H1 (cell line): ENCODE measurements around the gene RNF151. TPM values are rescaled to one million over a fixed set of nuclear protein-coding genes. Genes with fewer than 3 reads are reported as not detected.

Source experiments
- CTCF ChIA-PET: fragments of 300-600 bp; sonication (Branson Sonifier 250); formaldehyde crosslinking; loops from one replicate; lab custom pipeline; 2021; ENCODE audit not compliant: partially characterized antibody; lab: Charles Lee
- POLR2A ChIA-PET: fragments of 300-600 bp; sonication (Branson Sonifier 250); formaldehyde crosslinking; loops from one replicate; lab custom pipeline; 2021; ENCODE audit warnings: inconsistent platforms; ENCODE audit not compliant: partially characterized antibody; lab: Charles Lee
- DNase-seq, 2 experiments: peaks; one replicate each; pipeline versions ENCODE4 v3.0.0 to v3.0.0-alpha.2; 2010 to 2022; ENCODE audit warnings: low spot score in 2 of 2, low read depth in 1 of 2, mixed read lengths in 1 of 2
- FAIRE-seq: peaks from 2 replicates; lab custom pipeline; 2011; peaks lifted over from hg19 to GRCh38; lab: Jason Lieb, UNC
- H2AFZ ChIP-seq: 2 replicates; pipeline ENCODE4 v1.8.1; 2012; ENCODE audit warnings: low read length, inconsistent platforms
- H2AK5ac ChIP-seq: 2 replicates; pipeline ENCODE4 v1.6.1; 2013; ENCODE audit warnings: low read depth, low read length
- H2BK120ac ChIP-seq: replicated peaks from 2 replicates; pipeline ENCODE3; 2013; ENCODE audit warnings: low read depth, low read length, inconsistent platforms
- H2BK12ac ChIP-seq: 2 replicates; pipeline ENCODE4 v1.6.1; 2013; ENCODE audit warnings: low read depth, low read length
- H2BK15ac ChIP-seq: 2 replicates; pipeline ENCODE4 v1.6.1; 2013; ENCODE audit warnings: low read length
- H2BK20ac ChIP-seq: 2 replicates; pipeline ENCODE4 v1.6.1; 2013; ENCODE audit warnings: low read length
- H2BK5ac ChIP-seq: 2 replicates; pipeline ENCODE4 v1.6.1; 2013; ENCODE audit warnings: low read depth, low read length
- H3K14ac ChIP-seq: 2 replicates; pipeline ENCODE4 v1.6.1; 2013; ENCODE audit warnings: inconsistent platforms; ENCODE audit not compliant: insufficient read length
- H3K18ac ChIP-seq: 2 replicates; pipeline ENCODE4 v1.6.1; 2013; ENCODE audit warnings: low read length; ENCODE audit errors: extremely low read depth
- H3K23ac ChIP-seq: 2 replicates; pipeline ENCODE4 v1.6.1; 2013; ENCODE audit warnings: inconsistent platforms; ENCODE audit not compliant: insufficient read length
- H3K23me2 ChIP-seq: 2 replicates; pipeline ENCODE4 v1.6.1; 2013; ENCODE audit warnings: low read depth, low read length
- H3K27ac ChIP-seq: 2 replicates; pipeline ENCODE4 v1.6.1; 2011; ENCODE audit warnings: low read depth, low read length, inconsistent platforms
- H3K27me3 ChIP-seq, 4 experiments: replicated peaks in 1 of 4; 1 replicate in 1 of 4; 2 replicates in 3 of 4; pipeline versions ENCODE4 v1.6.1 to v1.8.1; 2011 to 2013; ENCODE audit warnings: low read length in 3 of 4, mild to moderate bottlenecking in 3 of 4, inconsistent platforms in 2 of 4, mixed read lengths in 2 of 4, moderate library complexity in 1 of 4; ENCODE audit not compliant: control insufficient read depth in 3 of 4, insufficient read depth in 3 of 4; ENCODE audit errors: extremely low read depth in 1 of 4
- H3K36me3 ChIP-seq, 4 experiments: 2 replicates each; pipeline versions ENCODE4 v1.6.1 to v1.8.1; 2011 to 2013; ENCODE audit warnings: mild to moderate bottlenecking in 4 of 4, low read length in 3 of 4, moderate library complexity in 2 of 4, control low read depth in 1 of 4, inconsistent platforms in 1 of 4; ENCODE audit not compliant: insufficient read depth in 4 of 4, control insufficient read depth in 2 of 4
- H3K4ac ChIP-seq: replicated peaks from 2 replicates; pipeline ENCODE3; 2013; ENCODE audit warnings: low read length, low read depth, mixed read lengths, inconsistent platforms; ENCODE audit not compliant: insufficient read length
- H3K4me1 ChIP-seq, 4 experiments: replicated peaks in 1 of 4; 1 replicate in 1 of 4; 2 replicates in 3 of 4; pipeline versions ENCODE4 v1.6.1 to v1.8.1; 2011 to 2013; ENCODE audit warnings: low read length in 3 of 4, inconsistent platforms in 2 of 4, mixed read lengths in 1 of 4; ENCODE audit not compliant: insufficient read depth in 4 of 4, control insufficient read depth in 3 of 4
- H3K4me2 ChIP-seq, 2 experiments: 2 replicates each; pipeline versions ENCODE4 v1.6.1 to v1.8.1; 2011 to 2013; ENCODE audit warnings: low read depth in 2 of 2, low read length in 2 of 2, control low read depth in 1 of 2, inconsistent platforms in 1 of 2, mild to moderate bottlenecking in 1 of 2; ENCODE audit not compliant: insufficient read depth in 1 of 2
- H3K4me3 ChIP-seq, 4 experiments: fragments of 200-600, 300-600 bp in 1 of 4; sonication (generic), shearing (Covaris generic), sonication (Bioruptor Twin) in 1 of 4; 2 replicates each; pipeline versions ENCODE4 v1.5.1 to v1.8.1; 2011 to 2016; ENCODE audit warnings: low read length in 4 of 4, low read depth in 3 of 4, control low read depth in 2 of 4, inconsistent platforms in 2 of 4, mild to moderate bottlenecking in 2 of 4, mixed read lengths in 1 of 4, moderate library complexity in 1 of 4; ENCODE audit not compliant: insufficient read depth in 2 of 4; ENCODE audit errors: extremely low read depth in 1 of 4
- H3K56ac ChIP-seq: replicated peaks from 2 replicates; pipeline ENCODE3; 2013; ENCODE audit warnings: low read depth, mild to moderate bottlenecking, mixed read lengths, low read length, inconsistent platforms; ENCODE audit not compliant: insufficient read length
- H3K79me1 ChIP-seq: 2 replicates; pipeline ENCODE4 v1.6.1; 2013; ENCODE audit warnings: low read depth, low read length, control low read depth
- H3K79me2 ChIP-seq, 2 experiments: 2 replicates each; pipeline versions ENCODE4 v1.6.1 to v1.8.1; 2012 to 2013; ENCODE audit warnings: low read length in 2 of 2, mild to moderate bottlenecking in 2 of 2, inconsistent platforms in 1 of 2; ENCODE audit not compliant: insufficient read depth in 2 of 2, control insufficient read depth in 1 of 2
- H3K9ac ChIP-seq, 4 experiments: replicated peaks in 1 of 4; 1 replicate in 1 of 4; 2 replicates in 3 of 4; pipeline versions ENCODE4 v1.6.1 to v1.8.1; 2011 to 2013; ENCODE audit warnings: low read depth in 3 of 4, low read length in 3 of 4, control low read depth in 2 of 4, mild to moderate bottlenecking in 2 of 4, moderate library complexity in 2 of 4, inconsistent platforms in 1 of 4; ENCODE audit errors: extremely low read depth in 1 of 4
- H3K9me3 ChIP-seq, 2 experiments: 2 replicates each; pipeline versions ENCODE4 v1.6.1 to v1.8.1; 2012 to 2013; ENCODE audit warnings: mild to moderate bottlenecking in 2 of 2, moderate library complexity in 2 of 2, control low read depth in 1 of 2, inconsistent platforms in 1 of 2, low read depth in 1 of 2, low read length in 1 of 2, mixed read lengths in 1 of 2; ENCODE audit not compliant: insufficient read depth in 2 of 2
- H4K20me1 ChIP-seq, 2 experiments: replicated peaks in 1 of 2; 2 replicates each; pipeline versions ENCODE3 to v1.8.1; 2011 to 2013; ENCODE audit warnings: inconsistent platforms in 2 of 2, low read length in 2 of 2, mild to moderate bottlenecking in 1 of 2; ENCODE audit not compliant: insufficient read depth in 2 of 2, control insufficient read depth in 1 of 2
- H4K5ac ChIP-seq: 2 replicates; pipeline ENCODE4 v1.6.1; 2013; ENCODE audit warnings: low read length, low read depth, mixed read lengths, inconsistent platforms; ENCODE audit not compliant: insufficient read length
- H4K8ac ChIP-seq: 2 replicates; pipeline ENCODE4 v1.8.0; 2013; ENCODE audit warnings: mild to moderate bottlenecking, moderate library complexity, low read length, inconsistent platforms; ENCODE audit not compliant: insufficient read depth; ENCODE audit errors: extremely low read depth
- H4K91ac ChIP-seq: replicated peaks from 2 replicates; pipeline ENCODE3; 2013; ENCODE audit warnings: low read length, mixed read lengths, inconsistent platforms; ENCODE audit not compliant: insufficient read length
- BCL11A ChIP-seq, 2 experiments: IDR thresholded peaks; one replicate each; pipeline ENCODE4 v1.6.1; 2011; ENCODE audit warnings: low read depth in 2 of 2, low read length in 2 of 2, mild to moderate bottlenecking in 2 of 2
- CHD1 ChIP-seq: IDR thresholded peaks from 2 replicates; pipeline ENCODE4 v1.6.1; 2012; ENCODE audit warnings: low read depth, low read length, improper control_type of control experiment
- CREB1 ChIP-seq: IDR thresholded peaks from 2 replicates; pipeline ENCODE4 v1.6.1; 2012; ENCODE audit warnings: inconsistent platforms
- EGR1 ChIP-seq: IDR thresholded peaks from 2 replicates; pipeline ENCODE4 v1.6.1; 2011; ENCODE audit warnings: low read depth, low read length, borderline replicate concordance
- HDAC2 ChIP-seq, 2 experiments: fragments of 300-600 bp in 1 of 2; sonication (generic) in 1 of 2; IDR thresholded peaks; 2 replicates each; pipeline ENCODE4 v1.6.1; 2011 to 2012; ENCODE audit warnings: low read depth in 2 of 2, low read length in 2 of 2, mild to moderate bottlenecking in 2 of 2, moderate library complexity in 2 of 2, borderline replicate concordance in 1 of 2, inconsistent platforms in 1 of 2
- PHF8 ChIP-seq: fragments of 200-600 bp; sonication (generic); conservative IDR thresholded peaks from 2 replicates; pipeline ENCODE4 v1.7.1; 2012; ENCODE audit warnings: low read depth, mild to moderate bottlenecking, inconsistent platforms, low read length, moderate library complexity
- RBBP5 ChIP-seq: IDR thresholded peaks from 2 replicates; pipeline ENCODE4 v1.7.1; 2012; ENCODE audit warnings: low read depth, mild to moderate bottlenecking, inconsistent platforms, low read length, moderate library complexity, borderline replicate concordance
- RXRA ChIP-seq: IDR thresholded peaks from 2 replicates; pipeline ENCODE4 v1.6.1; 2011; ENCODE audit warnings: low read depth, mild to moderate bottlenecking, low read length, moderate library complexity; ENCODE audit not compliant: insufficient read depth
- SP4 ChIP-seq: IDR thresholded peaks from 2 replicates; pipeline ENCODE4 v1.6.1; 2012; ENCODE audit warnings: low read length, inconsistent platforms
- SUZ12 ChIP-seq: fragments of 200-600 bp; sonication (generic); IDR thresholded peaks from 2 replicates; pipeline ENCODE4 v1.6.1; 2012; ENCODE audit warnings: mild to moderate bottlenecking, inconsistent platforms, low read length, moderate library complexity, mixed read lengths
- YY1 ChIP-seq: IDR thresholded peaks from 2 replicates; pipeline ENCODE4 v1.6.1; 2011; ENCODE audit warnings: low read depth, mild to moderate bottlenecking, low read length
- WGBS, 2 experiments: shearing (Covaris generic) in 1 of 2; methylation state at CpG; one replicate each; pipeline versions ENCODE4 v1.1.6 to v1.1.7; 2013 to 2015; ENCODE audit warnings: low lambda C conversion rate in 2 of 2, mixed read lengths in 2 of 2, inconsistent platforms in 1 of 2, low coverage in 1 of 2, missing lambda C conversion rate in 1 of 2; ENCODE audit not compliant: insufficient replicate concordance in 2 of 2, insufficient coverage in 1 of 2, insufficient read length in 1 of 2; ENCODE audit errors: extremely low coverage in 1 of 2, missing lambda C conversion rate in 1 of 2; 5-methylcytosine and 5-hydroxymethylcytosine counted together
- polyA plus RNA-seq, 7 experiments: library from polyadenylated mRNA; depleted of rRNA in 3 of 7; stranded (reverse) in 5 of 7; unstranded in 2 of 7; fragments of >200 nt in 5 of 7; fragments of 200-250 nt in 2 of 7; gene quantifications; 1 replicate in 5 of 7; 2 replicates in 1 of 7; 4 replicates in 1 of 7; pipeline versions ENCODE4 v1.2.1 to v1.2.3, GENCODE V29; 2011 to 2013; ENCODE audit warnings: missing spikeins in 2 of 7, mixed read lengths in 2 of 7
- total RNA-seq: library from RNA; stranded (reverse); fragmentation: NEBNext Ultra II Directional; extraction: Animal tissue kit (Norgen Biotek cat#: 25700); gene quantifications from 2 replicates; pipeline ENCODE4 v1.2.1, GENCODE V29; 2021

The RNF151 gene
- total and polyA plus RNA-seq, 2 of the 8 experiments (the other 6 are each of a cell fraction or from before 2014, with no cell fraction given): not detected

DNA sequence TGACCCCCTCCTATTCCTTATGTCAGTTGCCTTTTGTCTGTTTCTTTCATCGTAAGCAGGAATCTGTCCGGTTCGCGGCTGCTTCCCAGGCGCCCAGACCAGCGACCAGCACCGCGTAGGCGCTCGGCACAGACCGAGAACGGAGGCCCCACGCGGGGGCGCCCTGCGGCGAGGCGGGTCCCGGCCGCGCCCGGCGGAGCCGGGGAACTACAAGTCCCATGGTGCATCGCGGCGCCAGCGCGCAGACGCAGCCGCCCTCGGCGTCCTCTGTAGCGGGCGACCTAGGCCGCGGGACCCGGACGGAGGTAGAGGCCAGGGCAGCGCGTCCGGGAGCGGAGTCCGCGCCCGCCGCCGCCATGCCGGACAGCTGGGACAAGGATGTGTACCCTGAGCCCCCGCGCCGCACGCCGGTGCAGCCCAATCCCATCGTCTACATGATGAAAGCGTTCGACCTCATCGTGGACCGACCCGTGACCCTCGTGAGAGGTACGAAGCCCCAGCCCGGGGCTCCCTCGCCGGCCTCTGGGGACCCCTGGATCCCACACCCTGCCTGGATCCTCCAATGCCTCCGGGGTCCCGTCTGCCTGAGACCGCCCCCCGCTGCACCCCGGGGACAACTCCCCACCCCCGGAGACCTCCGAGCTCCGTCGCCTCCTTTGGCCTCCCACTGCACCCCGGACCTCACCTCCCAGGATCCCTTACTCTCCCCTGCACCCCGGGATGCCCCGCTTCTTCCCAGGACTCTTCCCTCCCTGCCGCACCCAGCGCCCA is 7.2 kb upstream of the RNF151 start, which contains the start of gene NDUFB10:
Gene NDUFB10, plus strand, starts transcription at position 270 of the 771 bp plus-strand sequence. Its CDS starts 87 bp downstream, at position 357.
- no peak within 1 kb of the TSS for H3K14ac ChIP-seq
- H3K4ac ChIP-seq: peak within 1 kb of the TSS; percentile 76
- H3K4me3 ChIP-seq: peak within 1 kb of the TSS; percentile 78 to 93 (median 86)
- peak within 1 kb of the TSS; percentile 72; the same call in 1 of the 2 replicates for H2BK15ac ChIP-seq
- H3K9ac ChIP-seq: peak within 1 kb of the TSS; percentile 70 to 87 (median 86)
- 0 out of 2 replicates have a peak within 1 kb of the TSS, but pooled peaks have one; percentile 10 for H2AK5ac ChIP-seq
- H3K23me2 ChIP-seq: peaks cover 14% of the 10 kb centered on the region
- DNase-seq (peak; percentile 76 to 96), FAIRE-seq (no peak)
- H3K79me1 ChIP-seq: peaks cover 4% of the 10 kb centered on the region
- peak within 1 kb of the TSS; percentile 73; the same call in 1 of the 2 replicates for H2BK5ac ChIP-seq
- peaks cover 10 to 27% of the 10 kb centered on the region in 2 experiments for H3K79me2 ChIP-seq
- peak within 1 kb of the TSS; percentile 16; the same call in 1 of the 2 replicates for H4K8ac ChIP-seq
- H3K4me2 ChIP-seq: peak within 1 kb of the TSS; percentile 62 to 99
- WGBS, 2 experiments: 2% methylated on average over 49 of the region's 79 CpGs; no CpG with 5 or more reads in 1 of the 2 experiments
- CTCF ChIA-PET: interaction anchor here (1.3 to 2.2 kb wide), 4 partner anchors 11 to 93 kb away, joined by 3 to 8 read pairs (median 6); partner anchors contain the start of gene TBL3
- H3K27me3 ChIP-seq: peaks cover 0 to 2% (median 0%) of the 10 kb centered on the region in 4 experiments; a peak in 3 of 7 replicates
- H2BK20ac ChIP-seq: no peak within 1 kb of the TSS
- peak within 1 kb of the TSS; percentile 76 for H4K91ac ChIP-seq
- no peaks in the 10 kb centered on the region for H3K9me3 ChIP-seq
- H3K36me3 ChIP-seq: peaks cover 17 to 34% (median 28%) of the 10 kb centered on the region in 4 experiments
- H3K56ac ChIP-seq: peak within 1 kb of the TSS; percentile 95
- H3K23ac ChIP-seq: no peak within 1 kb of the TSS
- peak within 1 kb of the TSS; percentile 96 for H4K5ac ChIP-seq
- H2BK12ac ChIP-seq: peak within 1 kb of the TSS; percentile 50; the same call in 1 of the 2 replicates
- peak within 1 kb of the TSS; percentile 98 for H3K18ac ChIP-seq
- peaks cover 0 to 16% (median under 1%) of the 10 kb centered on the region in 4 experiments; a peak in 4 of 7 replicates for H3K4me1 ChIP-seq
- H3K27ac ChIP-seq: peak within 1 kb of the TSS; percentile 55
- H2BK120ac ChIP-seq: no peak within 1 kb of the TSS
- POLR2A ChIA-PET: interaction anchor here (0.7 to 19.8 kb wide), 10 partner anchors 6 to 195 kb away, joined by 3 to 736 read pairs (median 10); partner anchors contain the start of genes FAHD1, GFER, HAGH and MSRB1
- H4K20me1 ChIP-seq: peaks cover 10 to 17% of the 10 kb centered on the region in 2 experiments
- peak within 1 kb of the TSS; percentile 31; the same call in 1 of the 2 replicates for H2AFZ ChIP-seq
- TF ChIP-seq RBBP5 (0 out of 2 replicates have a peak, but pooled peaks have one; percentile 37), SUZ12 (no peak), CHD1 (no peak), YY1 (peak; percentile 86), BCL11A (IDR thresholded peaks at IDR 0.05; ENCODE audit: low read depth in 2 of 2, low read length in 2 of 2) (no peak), SP4 (no peak), PHF8 (peak; percentile 87), CREB1 (peak; percentile 60; the same call in 1 of the 2 replicates), RXRA (no peak), EGR1 (0 out of 2 replicates have a peak, but pooled peaks have one; percentile 18), HDAC2 (IDR thresholded peaks at IDR 0.05; ENCODE audit: borderline replicate concordance in 1 of 2, low read depth in 2 of 2, low read length in 2 of 2) (no peak; a peak in 1 of 4 replicates)
